ENCODE results near the gene PRR14L.
"Not testable (repeated sequence)": the region's sequence is repeated elsewhere in the genome, so short reads cannot be mapped to it uniquely, and the experiment has no call there.

Gene PRR14L

DNA sequence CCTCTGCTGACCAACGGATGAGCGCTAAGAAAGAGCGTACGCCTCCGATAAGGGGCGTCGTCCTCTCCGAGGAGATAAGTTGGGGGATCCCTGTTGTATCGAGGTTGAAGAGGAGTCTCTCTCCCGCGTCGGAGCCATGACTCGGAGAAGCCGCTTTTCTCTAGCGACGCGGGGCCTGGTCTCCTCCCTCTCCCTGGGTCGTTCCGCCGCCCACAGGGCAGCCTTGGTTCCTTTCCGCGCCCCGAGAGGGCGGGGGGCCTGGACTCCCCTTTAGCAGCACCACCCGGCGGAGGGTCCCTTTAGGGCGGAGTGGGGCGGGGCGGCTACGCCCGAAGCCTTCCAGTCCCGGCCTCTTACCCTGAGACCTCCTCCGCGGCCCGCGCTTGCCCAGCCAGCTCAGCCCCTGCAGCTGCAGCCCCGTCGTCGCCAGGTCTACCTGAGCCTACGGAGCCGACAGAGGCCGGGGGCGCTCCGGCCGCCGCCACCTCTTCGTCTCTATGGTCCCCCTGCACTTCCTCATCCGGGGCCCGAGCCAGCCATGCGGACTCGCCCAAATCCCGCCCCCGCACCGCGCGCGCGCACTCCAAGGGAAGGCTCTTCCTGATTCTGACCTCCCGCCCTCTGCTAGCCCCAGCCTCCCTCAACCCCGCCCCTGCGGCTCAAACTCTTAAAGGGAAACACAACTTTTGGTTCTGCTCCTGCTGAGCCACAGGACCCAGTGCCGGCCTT lies at the start of gene PRR14L:
Gene PRR14L (minus strand): TSS at position 497 of the 729 bp plus-strand sequence. CDS start 11,272 bp downstream, outside the sequence.
- ATAC-seq: peak; percentile 73 to 77

GRCh38 chr22:31799358-31799757 lies 49.4 kb upstream of the PRR14L start:
- ATAC-seq: not testable (repeated sequence)

GRCh38 chr22:31790240-31790639 lies 40.3 kb upstream of the PRR14L start:
- ATAC-seq: no peak

GRCh38 chr22:31789803-31790202 lies 39.9 kb upstream of the PRR14L start:
- no peak for ATAC-seq

DNA sequence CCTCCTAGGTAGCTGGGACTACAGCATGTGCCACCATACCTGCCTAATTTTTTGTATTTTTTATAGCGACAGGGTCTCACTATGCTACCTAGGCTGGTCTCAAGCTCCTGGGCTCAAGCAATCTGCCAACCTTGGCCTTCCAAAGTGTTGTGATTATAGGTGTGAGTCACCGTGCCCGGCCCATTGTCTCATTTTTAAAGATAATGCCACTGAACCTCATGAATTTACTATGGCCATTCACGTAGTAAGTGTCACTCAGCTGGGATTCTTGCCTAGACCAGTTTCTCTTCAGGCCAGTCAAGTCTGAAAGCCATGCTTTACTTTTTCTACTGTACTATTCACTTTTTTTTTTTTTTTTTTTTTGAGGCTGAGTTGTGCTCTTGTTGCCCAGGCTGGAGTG lies 26.3 kb upstream of the PRR14L start:
- ATAC-seq: no peak

DNA sequence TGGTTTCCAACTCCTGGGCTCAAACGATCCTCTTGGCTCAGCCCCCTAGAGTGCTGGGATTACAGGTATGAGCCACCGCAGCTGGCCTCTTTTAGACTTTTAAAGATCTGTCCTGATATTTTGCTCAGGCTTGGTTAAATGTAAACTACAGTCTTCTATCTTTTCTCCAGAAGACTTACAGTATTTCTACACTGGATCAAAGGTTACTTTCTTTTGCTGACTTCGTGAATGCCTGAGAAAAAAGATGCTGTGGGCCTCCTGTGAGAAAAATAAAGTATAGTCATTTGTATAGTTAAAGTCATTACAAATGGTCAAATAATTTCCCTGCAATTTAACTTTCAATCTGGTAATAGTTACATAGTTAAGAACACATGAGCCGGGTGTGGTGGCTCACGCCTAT lies 23.5 kb upstream of the PRR14L start:
- no peak for ATAC-seq

DNA sequence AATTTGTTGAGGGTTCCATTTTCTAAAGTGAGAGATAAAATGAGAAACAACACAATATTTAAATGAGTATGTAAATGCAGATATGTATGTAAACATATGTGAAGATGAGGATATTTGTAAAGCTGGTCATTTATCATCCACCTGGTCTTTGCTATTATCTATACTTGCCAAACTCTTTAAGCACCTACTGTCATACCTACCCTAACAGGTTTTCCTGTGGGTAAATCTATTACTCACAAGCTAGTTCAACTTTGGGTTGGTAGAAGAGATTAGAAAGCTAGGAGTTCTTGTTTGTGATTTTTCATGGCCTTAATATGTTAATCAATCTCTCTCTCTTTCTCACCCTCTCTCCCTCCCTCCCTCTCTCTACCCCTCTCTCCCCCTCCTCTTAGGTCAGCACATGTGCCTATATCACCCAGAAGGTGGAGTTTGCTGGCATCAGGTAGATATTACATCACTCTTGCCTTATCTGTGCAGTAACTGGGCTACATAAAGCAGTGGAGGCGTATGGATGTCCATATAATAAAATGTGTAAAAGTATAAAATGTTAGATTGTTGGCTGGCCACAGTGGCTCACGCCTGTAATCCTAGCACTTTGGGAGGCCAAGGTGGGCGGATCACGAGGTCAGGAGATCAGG lies 18.6 kb upstream of the PRR14L start:
- ATAC-seq: peak; percentile 41 to 65

DNA sequence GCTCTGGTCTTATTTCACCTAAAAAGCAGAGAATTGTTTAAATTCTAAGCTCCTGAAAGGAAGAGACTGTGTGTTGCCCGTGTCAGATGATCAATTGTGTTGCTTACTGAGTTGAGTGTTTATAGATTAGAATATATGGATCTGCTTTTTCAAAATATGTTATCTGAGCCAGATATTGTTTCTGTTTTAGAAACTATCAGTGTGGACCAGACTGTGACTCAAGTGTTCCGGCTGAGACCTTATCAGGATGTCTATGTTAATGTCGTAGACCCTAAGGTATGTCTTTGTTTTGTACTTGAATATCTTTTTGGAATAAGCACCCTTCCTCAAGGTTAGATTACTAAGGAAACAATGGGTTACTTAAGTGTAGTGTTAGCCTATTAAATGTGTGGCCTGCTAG lies 14.9 kb upstream of the PRR14L start:
- no peak for ATAC-seq

GRCh38 chr22:31758860-31759259 lies 8.9 kb upstream of the PRR14L start:
- ATAC-seq: not testable (repeated sequence)

DNA sequence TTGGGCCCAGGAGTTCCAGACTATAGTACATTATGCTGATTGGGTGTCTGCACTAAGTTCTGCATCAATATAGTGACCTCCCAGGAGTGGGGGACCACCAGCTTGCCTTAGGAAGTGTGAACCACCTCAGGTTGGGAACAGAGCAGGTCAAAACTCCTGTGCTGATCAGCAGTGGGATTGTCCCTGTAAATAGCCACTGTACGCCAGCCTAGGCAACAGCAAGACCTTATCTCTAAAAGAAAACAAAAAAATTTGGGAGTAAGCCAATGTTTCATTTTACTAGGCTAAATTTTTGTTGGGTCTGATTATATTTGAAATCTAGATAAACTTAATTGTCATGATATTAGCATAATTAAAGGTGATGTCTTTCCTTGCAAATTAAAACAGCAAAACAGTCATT lies 7.3 kb upstream of the PRR14L start:
- no peak for ATAC-seq

- ATAC-seq: no peak
Measured at GRCh38 chr22:31754813-31755212, 4.9 kb upstream of the PRR14L start.

DNA sequence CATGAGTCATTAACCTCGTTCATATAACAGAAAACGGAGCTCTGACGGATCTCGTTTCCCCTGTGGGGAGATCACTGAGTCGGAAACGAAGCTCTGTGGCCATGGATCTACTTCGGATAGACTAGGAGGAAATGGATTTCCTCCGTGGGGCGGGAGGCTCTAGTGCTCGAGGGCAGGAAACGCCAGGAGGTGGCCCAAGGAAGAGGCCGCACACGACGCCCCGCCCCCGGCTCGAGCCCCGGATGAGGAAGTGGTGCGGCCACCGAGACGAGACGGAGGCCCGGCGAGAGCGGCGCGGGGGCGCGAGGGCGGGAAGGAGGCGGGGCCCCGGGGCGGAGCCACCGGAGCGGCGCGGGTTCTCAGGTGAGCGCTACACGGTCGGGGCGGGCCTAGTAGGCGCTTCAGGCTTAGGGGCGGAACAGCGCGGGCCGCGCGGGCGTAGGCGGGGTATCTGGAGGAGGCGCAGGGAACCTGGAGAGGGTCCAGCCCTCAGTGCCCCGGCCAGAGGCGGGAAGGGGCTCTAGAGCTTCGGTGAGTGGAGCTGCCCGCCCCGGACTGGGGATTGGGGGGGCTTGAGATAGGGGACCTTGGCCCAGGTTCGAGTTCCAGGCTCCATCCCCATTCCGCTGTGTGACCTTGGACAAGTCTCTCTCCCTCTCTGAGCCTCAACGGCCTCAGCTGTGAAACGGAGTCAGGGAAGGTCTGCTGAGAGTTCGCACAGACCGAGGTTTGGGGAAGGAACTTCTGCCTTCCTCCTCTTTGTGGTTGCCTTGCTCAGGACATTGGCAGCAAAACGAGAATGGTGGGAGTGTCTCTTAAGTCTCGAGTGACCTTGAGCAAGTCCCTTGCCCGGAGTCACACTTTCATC lies 3.9 kb upstream of the PRR14L start, which contains the start of gene DEPDC5:
Gene DEPDC5 (plus strand): TSS at position 386 of the 868 bp plus-strand sequence. CDS start 903 bp downstream, outside the sequence.
- ATAC-seq: peak; percentile 83

DNA sequence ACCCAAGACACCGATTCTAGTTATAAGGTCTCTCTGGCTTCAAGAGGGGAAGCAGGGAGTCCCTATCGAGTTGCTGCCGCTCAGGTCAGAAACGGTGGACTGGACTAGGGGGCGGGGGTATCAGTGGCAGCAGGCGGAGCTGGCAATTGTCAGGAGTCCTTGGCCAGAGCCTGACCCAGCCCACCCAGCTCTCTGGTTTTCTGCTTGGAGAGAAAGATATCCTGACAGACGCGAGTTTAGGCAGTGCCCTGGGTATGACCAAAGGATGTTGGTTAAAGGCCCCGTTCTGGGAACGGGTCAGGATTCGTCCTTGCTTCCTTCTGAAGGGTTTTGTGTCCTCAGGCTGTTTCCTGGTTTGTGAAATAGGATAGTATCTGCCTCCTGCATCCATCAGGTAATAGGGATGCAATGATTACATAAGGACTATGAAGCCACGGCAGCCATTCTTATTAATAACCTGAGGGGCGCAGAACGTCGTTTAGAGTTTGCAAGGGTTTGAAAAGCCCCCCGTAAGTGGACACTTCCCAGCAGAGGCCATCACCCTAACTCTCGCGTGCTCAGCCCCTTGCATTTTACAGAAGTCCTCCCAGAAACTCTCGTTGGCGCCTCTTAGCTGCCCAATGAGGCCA lies 3.2 kb upstream of the PRR14L start:
- no peak for ATAC-seq

GRCh38 chr22:31752096-31752847 lies 2.3 kb upstream of the PRR14L start:
- ATAC-seq: no peak

GRCh38 chr22:31750365-31751284 lies 693 bp upstream of the PRR14L start:
- no peak for ATAC-seq

GRCh38 chr22:31748490-31748889 lies 1.4 kb downstream of the PRR14L start:
- no peak for ATAC-seq

DNA sequence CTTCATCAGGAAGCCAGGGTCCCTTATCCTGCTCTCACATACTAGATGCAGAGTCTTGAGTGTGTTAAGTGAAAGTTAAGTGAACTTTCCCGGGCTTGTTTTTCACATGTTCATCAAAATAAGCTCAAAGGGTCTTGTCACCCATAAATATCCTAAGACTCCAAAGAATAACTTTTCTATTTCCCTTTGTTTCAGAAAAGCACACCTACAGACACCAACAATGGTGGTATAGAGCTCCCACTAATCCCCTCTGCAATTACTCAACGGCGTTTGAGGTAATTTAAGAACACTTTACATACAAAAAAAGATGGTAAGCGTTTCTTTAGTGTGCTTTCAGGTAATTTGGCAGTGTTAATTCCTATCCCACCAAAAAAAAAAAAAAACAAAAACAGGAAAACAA lies 2.5 kb downstream of the PRR14L start:
- no peak for ATAC-seq

DNA sequence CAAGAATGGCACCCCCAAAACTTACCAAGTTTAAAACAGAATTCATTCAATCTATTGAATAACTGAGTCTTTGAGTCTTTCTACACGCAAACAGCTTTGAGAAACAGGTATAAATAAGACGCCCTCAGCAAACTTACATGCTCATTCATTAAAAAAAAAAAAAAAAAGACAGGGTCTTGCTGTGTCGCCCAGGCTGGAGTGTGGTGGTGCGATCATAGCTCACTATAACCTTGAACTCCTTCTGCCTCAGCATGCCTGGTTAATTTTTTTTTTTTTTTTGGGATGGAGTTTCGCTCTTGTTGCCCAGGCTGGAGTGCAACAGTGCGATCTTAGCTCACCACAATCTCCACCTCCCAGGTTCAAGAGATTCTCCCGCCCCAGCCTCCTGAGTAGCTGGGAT lies 6.1 kb downstream of the PRR14L start:
- no peak for ATAC-seq

- ATAC-seq: no peak
Measured at GRCh38 chr22:31742682-31743081, 7.2 kb downstream of the PRR14L start.

GRCh38 chr22:31742115-31742514 lies 7.8 kb downstream of the PRR14L start:
- no peak for ATAC-seq

DNA sequence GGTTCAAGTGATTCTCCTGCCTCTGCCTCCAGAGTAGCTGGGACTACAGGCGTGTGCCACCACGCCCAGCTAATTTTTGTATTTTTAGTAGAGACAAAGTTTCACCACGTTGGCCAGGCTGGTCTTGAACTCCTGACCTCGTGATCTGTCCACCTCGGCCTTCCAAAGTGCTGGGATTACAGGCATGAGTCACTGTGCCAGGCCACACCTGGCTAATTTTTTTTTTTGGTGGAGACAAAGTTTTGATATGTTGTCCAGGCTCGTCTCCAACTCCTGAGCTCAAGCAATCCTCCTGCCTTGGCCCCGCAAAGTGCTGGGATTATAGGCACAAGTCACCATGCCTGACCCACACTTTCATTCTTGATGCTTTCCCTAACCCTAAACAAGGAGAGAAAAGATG lies 9.6 kb downstream of the PRR14L start:
- ATAC-seq: not testable (repeated sequence)
